Keratinocyte (primary cell): Measurements from ENCODE around the gene RAPGEFL1.

ENCODE experiments used
- EZH2 ChIP-seq: IDR thresholded peaks from one replicate; pipeline ENCODE4 v1.6.1; 2012; ENCODE audit warnings: inconsistent platforms, mild to moderate bottlenecking, low read length, moderate library complexity
- TF ChIP-seq, protein P1 (sequence below), 3 experiments: IDR thresholded peaks in 1 of 3; conservative IDR thresholded peaks in 1 of 3; optimal IDR thresholded peaks in 1 of 3; 2 replicates in 2 of 3; 3 replicates in 1 of 3; pipeline versions ENCODE3 to v1.5.1; 2011; ENCODE audit warnings: low read length in 3 of 3, mild to moderate bottlenecking in 3 of 3, moderate library complexity in 2 of 3, control low read depth in 1 of 3, inconsistent platforms in 1 of 3; ENCODE audit not compliant: insufficient read depth in 2 of 3; ENCODE audit errors: extremely low read depth in 1 of 3

DNA sequence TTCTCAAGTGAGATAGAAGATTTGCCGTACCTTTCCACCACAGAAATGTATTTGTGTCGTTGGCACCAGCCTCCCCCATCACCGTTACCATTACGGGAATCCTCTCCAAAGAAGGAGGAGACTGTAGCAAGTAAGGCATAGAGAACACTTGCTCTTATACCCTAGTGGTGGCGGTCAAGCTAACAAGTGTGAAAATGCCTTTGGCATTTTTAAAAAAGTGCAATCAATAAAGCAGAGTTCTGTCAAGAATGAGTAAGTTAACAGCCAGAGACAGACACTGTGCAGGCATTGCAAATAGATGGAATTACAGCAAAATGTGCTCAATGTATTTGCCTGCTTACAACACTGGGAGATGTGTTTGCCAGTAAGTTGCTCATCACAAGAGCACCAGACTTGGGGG, 47.8 kb upstream of the RAPGEFL1 start:
- TF ChIP-seq, protein P1, sequence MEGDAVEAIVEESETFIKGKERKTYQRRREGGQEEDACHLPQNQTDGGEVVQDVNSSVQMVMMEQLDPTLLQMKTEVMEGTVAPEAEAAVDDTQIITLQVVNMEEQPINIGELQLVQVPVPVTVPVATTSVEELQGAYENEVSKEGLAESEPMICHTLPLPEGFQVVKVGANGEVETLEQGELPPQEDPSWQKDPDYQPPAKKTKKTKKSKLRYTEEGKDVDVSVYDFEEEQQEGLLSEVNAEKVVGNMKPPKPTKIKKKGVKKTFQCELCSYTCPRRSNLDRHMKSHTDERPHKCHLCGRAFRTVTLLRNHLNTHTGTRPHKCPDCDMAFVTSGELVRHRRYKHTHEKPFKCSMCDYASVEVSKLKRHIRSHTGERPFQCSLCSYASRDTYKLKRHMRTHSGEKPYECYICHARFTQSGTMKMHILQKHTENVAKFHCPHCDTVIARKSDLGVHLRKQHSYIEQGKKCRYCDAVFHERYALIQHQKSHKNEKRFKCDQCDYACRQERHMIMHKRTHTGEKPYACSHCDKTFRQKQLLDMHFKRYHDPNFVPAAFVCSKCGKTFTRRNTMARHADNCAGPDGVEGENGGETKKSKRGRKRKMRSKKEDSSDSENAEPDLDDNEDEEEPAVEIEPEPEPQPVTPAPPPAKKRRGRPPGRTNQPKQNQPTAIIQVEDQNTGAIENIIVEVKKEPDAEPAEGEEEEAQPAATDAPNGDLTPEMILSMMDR (optimal IDR thresholded peaks at IDR 0.05 in 1 of 3, IDR thresholded peaks at IDR 0.05 in 1 of 3, conservative IDR thresholded peaks at IDR 0.05 in 1 of 3; ENCODE audit: extremely low read depth in 1 of 3, insufficient read depth in 2 of 3, low read length in 3 of 3), result no peak
- no peak for TF ChIP-seq EZH2
